A549 (cell line): ENCODE data around the gene TBCK. TPM values are rescaled to one million over a fixed set of nuclear protein-coding genes. Genes with fewer than 3 reads are reported as not detected.

Source experiments
- ATAC-seq, 2 experiments: fragments of 200-7000 bp in 1 of 2; fragments of >200 bp in 1 of 2; cut with Nextera tagmentation in 1 of 2; cut with Tn5 transposase in 1 of 2; 3 replicates each; pipeline versions ENCODE4 v1.8.0 to v1.9.1; 2018 to 2020; ENCODE audit warnings: mild to moderate bottlenecking in 1 of 2, moderate library complexity in 1 of 2
- CTCF ChIA-PET: fragments of 300-600 bp; sonication (Branson Sonifier 250); formaldehyde crosslinking; extraction: SDS; loops from one replicate; lab custom pipeline; 2021; ENCODE audit warnings: antibody characterized with exemption, inconsistent platforms; lab: Yijun Ruan, JAX
- POLR2A ChIA-PET: fragments of 350-600 bp; formaldehyde crosslinking; extraction: SDS; loops from one replicate; lab custom pipeline; 2021; ENCODE audit warnings: antibody characterized with exemption, inconsistent platforms; lab: Yijun Ruan, JAX
- DNase-seq, 2 experiments: peaks; one replicate each; pipeline versions ENCODE4 v3.0.0 to v3.0.0-alpha.2; 2011 to 2016; ENCODE audit warnings: low read depth in 1 of 2, low spot score in 1 of 2
- FAIRE-seq: peaks from 2 replicates; lab custom pipeline; 2011; peaks lifted over from hg19 to GRCh38; lab: Jason Lieb, UNC
- H3K27ac ChIP-seq, 2 experiments: fragments of >200 bp; sonication (Bioruptor Twin); formaldehyde crosslinking; 3 replicates each; pipeline ENCODE4 v1.5.1; 2016 to 2017
- H3K4me1 ChIP-seq: fragments of >200 bp; sonication (Bioruptor Twin); formaldehyde crosslinking; 3 replicates; pipeline ENCODE4 v1.6.1; 2016
- H3K4me2 ChIP-seq: fragments of >200 bp; sonication (Bioruptor Twin); formaldehyde crosslinking; 3 replicates; pipeline ENCODE4 v1.6.1; 2016
- H3K4me3 ChIP-seq: fragments of >200 bp; sonication (Bioruptor Twin); formaldehyde crosslinking; 3 replicates; pipeline ENCODE4 v1.5.1; 2016
- H3K9me3 ChIP-seq: fragments of >200 bp; sonication (Bioruptor Twin); formaldehyde crosslinking; 3 replicates; pipeline ENCODE4 v1.6.1; 2016
- CBX8 ChIP-seq: fragments of 200-600 bp; sonication (generic); IDR thresholded peaks from 2 replicates; pipeline ENCODE4 v1.6.1; 2016
- CHD4 ChIP-seq: fragments of 200-600 bp; sonication (generic); IDR thresholded peaks from 2 replicates; pipeline ENCODE4 v1.6.1; 2016; ENCODE audit warnings: antibody characterized with exemption, mild to moderate bottlenecking, borderline replicate concordance
- EHF ChIP-seq: fragments of 250-450 bp; sonication (Bioruptor Pico); IDR thresholded peaks from 2 replicates; pipeline ENCODE4 v1.5.0; 2020; ENCODE audit warnings: mild to moderate bottlenecking
- ESRRA ChIP-seq: fragments of 150-350 bp; IDR thresholded peaks from 2 replicates; pipeline ENCODE4 v1.6.1; 2014; ENCODE audit warnings: mild to moderate bottlenecking, low read length, borderline replicate concordance
- FOSB ChIP-seq: fragments of 250-450 bp; sonication (Bioruptor Pico); IDR thresholded peaks from 2 replicates; pipeline ENCODE4 v1.5.0; 2020; ENCODE audit warnings: mild to moderate bottlenecking, moderate library complexity
- FOSL2 ChIP-seq, 2 experiments: fragments of 450-650 bp in 1 of 2; fragments of >200 bp in 1 of 2; sonication (Bioruptor Twin) in 1 of 2; formaldehyde crosslinking; IDR thresholded peaks; 2 replicates each; pipeline versions ENCODE4 v1.5.0 to v1.6.1; 2016 to 2020; ENCODE audit warnings: mild to moderate bottlenecking in 1 of 2, moderate library complexity in 1 of 2
- HDAC2 ChIP-seq: fragments of 200-600 bp; sonication (generic); IDR thresholded peaks from 2 replicates; pipeline ENCODE4 v1.6.1; 2016
- HOXA7 ChIP-seq: fragments of 250-450 bp; sonication (Bioruptor Pico); IDR thresholded peaks from 2 replicates; pipeline ENCODE4 v1.5.0; 2020; ENCODE audit warnings: mild to moderate bottlenecking, moderate library complexity
- HOXB5 ChIP-seq: fragments of 250-450 bp; sonication (Bioruptor Pico); IDR thresholded peaks from 2 replicates; pipeline ENCODE4 v1.5.0; 2020; ENCODE audit warnings: mild to moderate bottlenecking, moderate library complexity
- KDM1A ChIP-seq: fragments of 200-600 bp; sonication (generic); IDR thresholded peaks from 2 replicates; pipeline ENCODE4 v1.6.1; 2016; ENCODE audit warnings: low read depth, mild to moderate bottlenecking
- KDM5A ChIP-seq: fragments of 200-600 bp; sonication (generic); IDR thresholded peaks from 2 replicates; pipeline ENCODE4 v1.6.1; 2016; ENCODE audit warnings: antibody characterized with exemption, mild to moderate bottlenecking
- MYC ChIP-seq: IDR thresholded peaks from 2 replicates; pipeline ENCODE4 v1.6.1; 2012; ENCODE audit warnings: mild to moderate bottlenecking, inconsistent platforms, low read length, improper control_type of control experiment, borderline replicate concordance
- NR3C1 ChIP-seq: fragments of >200 bp; sonication (Bioruptor Twin); formaldehyde crosslinking; IDR thresholded peaks from 3 replicates; pipeline ENCODE4 v1.6.1; 2017
- PHF8 ChIP-seq: fragments of 200-600 bp; sonication (generic); IDR thresholded peaks from 2 replicates; pipeline ENCODE4 v1.6.1; 2016; ENCODE audit warnings: low read depth, mild to moderate bottlenecking, antibody characterized with exemption, moderate library complexity, borderline replicate concordance
- POLR2AphosphoS2 ChIP-seq: conservative IDR thresholded peaks from 2 replicates; pipeline ENCODE4 v1.6.1; 2012; ENCODE audit warnings: low read length, improper control_type of control experiment, inconsistent platforms
- RCOR1 ChIP-seq: fragments of 150-350 bp; IDR thresholded peaks from 2 replicates; pipeline ENCODE4 v1.6.1; 2014; ENCODE audit warnings: antibody characterized with exemption, low read length, low read depth
- SMC3 ChIP-seq: fragments of >200 bp; sonication (Bioruptor Twin); formaldehyde crosslinking; IDR thresholded peaks from 3 replicates; pipeline ENCODE4 v1.6.1; 2018; ENCODE audit warnings: inconsistent platforms
- TFCP2L1 ChIP-seq: fragments of 250-450 bp; sonication (Bioruptor Pico); IDR thresholded peaks from 2 replicates; pipeline ENCODE4 v1.5.0; 2021; ENCODE audit warnings: mild to moderate bottlenecking
- ZFP36 ChIP-seq: fragments of 450-650 bp; IDR thresholded peaks from 2 replicates; pipeline ENCODE4 v1.6.1; 2014; ENCODE audit warnings: borderline replicate concordance; ENCODE audit not compliant: partially characterized antibody
- ZNF302 ChIP-seq: fragments of 250-450 bp; sonication (Bioruptor Pico); IDR thresholded peaks from 2 replicates; pipeline ENCODE4 v1.9.0; 2021; ENCODE audit warnings: inconsistent platforms, mild to moderate bottlenecking, moderate library complexity
- ZSCAN20 ChIP-seq: fragments of 250-450 bp; sonication (Bioruptor Pico); IDR thresholded peaks from 2 replicates; pipeline ENCODE4 v1.8.0; 2022; ENCODE audit warnings: mild to moderate bottlenecking, moderate library complexity
- WGBS: methylation state at CpG from one replicate; pipeline ENCODE4 v1.1.6; 2017; ENCODE audit errors: missing lambda C conversion rate; 5-methylcytosine and 5-hydroxymethylcytosine counted together
- polyA plus RNA-seq, 4 experiments: library from polyadenylated mRNA; depleted of rRNA in 3 of 4; stranded (reverse); fragments of >200 nt; fragmentation: RNase III in 1 of 4; extraction: RNeasy Plus Mini Kit Qiagen cat#74134 plus additional on column Dnase treatment in 1 of 4; gene quantifications; 2 replicates in 3 of 4; 3 replicates in 1 of 4; pipeline ENCODE4 v1.2.3, GENCODE V29; 2011 to 2017
- TF ChIP-seq, protein P1 (sequence below): fragments of 450-650 bp; IDR thresholded peaks from 2 replicates; pipeline ENCODE4 v1.6.1; 2014; ENCODE audit warnings: antibody characterized with exemption
- TF ChIP-seq, protein P2 (sequence below): fragments of 200-600 bp; sonication (generic); IDR thresholded peaks from 2 replicates; pipeline ENCODE4 v1.6.1; 2016; ENCODE audit warnings: antibody characterized with exemption, mild to moderate bottlenecking, moderate library complexity
- TF ChIP-seq, protein P3 (sequence below): fragments of 150-350 bp; IDR thresholded peaks from 2 replicates; pipeline ENCODE4 v1.6.1; 2014; ENCODE audit warnings: low read depth, mild to moderate bottlenecking, low read length
- TF ChIP-seq, protein P4 (sequence below): fragments of 250-450 bp; sonication (Bioruptor Pico); IDR thresholded peaks from 2 replicates; pipeline ENCODE4 v1.5.0; 2021; ENCODE audit warnings: mild to moderate bottlenecking, moderate library complexity, borderline replicate concordance

The TBCK gene
- polyA plus RNA-seq, 2 of the 4 experiments (the other 2 are of a cell fraction), result 3.9 to 18.4 TPM

DNA sequence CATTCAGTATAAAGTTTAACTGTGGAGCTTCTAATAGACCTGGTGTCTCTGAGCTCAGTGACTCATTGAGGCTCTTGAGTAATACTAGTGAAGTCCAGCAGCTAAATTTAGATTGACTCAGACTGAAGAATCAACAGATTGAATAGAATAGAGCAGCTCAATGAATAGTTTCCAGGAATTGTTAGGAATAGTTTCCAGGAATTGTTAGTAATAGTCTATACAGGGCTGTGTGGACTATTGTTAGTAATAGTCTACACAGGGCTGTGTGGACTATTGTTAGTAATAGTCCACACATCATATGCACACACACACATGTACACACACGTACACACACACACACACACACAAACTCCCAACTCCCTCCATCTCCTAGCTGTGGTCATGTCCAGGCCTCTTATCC lies 49.6 kb upstream of the TBCK start (continued):
- TF ChIP-seq POLR2AphosphoS2 (no peak), FOSB (CRISPR knock-in tag) (no peak)
- TF ChIP-seq, protein P1, sequence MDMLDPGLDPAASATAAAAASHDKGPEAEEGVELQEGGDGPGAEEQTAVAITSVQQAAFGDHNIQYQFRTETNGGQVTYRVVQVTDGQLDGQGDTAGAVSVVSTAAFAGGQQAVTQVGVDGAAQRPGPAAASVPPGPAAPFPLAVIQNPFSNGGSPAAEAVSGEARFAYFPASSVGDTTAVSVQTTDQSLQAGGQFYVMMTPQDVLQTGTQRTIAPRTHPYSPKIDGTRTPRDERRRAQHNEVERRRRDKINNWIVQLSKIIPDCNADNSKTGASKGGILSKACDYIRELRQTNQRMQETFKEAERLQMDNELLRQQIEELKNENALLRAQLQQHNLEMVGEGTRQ, result no peak

DNA sequence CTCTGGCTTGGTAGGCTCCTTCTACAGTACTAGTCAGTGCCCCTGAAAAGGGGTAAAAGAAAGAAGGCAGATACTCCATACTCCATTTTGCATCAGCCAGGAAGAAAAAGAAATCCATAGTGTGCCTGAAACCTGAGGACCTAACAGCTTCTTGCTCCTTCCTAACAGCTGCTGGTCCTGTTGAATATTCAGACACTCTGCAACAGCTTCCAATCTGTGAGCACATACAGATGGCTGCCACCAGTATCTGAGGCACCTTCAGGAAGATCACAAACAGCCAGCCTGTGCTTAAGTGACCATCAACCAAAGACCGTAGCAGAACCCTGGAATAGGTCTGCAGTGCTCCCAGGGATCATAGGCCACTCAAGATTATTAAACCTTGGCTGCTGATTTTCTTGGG lies 48.3 kb upstream of the TBCK start:
- POLR2A ChIA-PET, result no interaction called here
- FAIRE-seq (no peak), DNase-seq (no peak), ATAC-seq (no peak)
- TF ChIP-seq FOSL2 (IDR thresholded peaks at IDR 0.05) (no peak), FOSL2 (CRISPR knock-in tag; IDR thresholded peaks at IDR 0.05) (no peak), HOXA7 (CRISPR knock-in tag) (no peak), KDM1A (no peak), RCOR1 (no peak), HOXB5 (no peak), KDM5A (no peak), ZSCAN20 (CRISPR knock-in tag) (no peak), PHF8 (no peak), ESRRA (no peak), NR3C1 (no peak), SMC3 (no peak)
- TF ChIP-seq, protein P2, sequence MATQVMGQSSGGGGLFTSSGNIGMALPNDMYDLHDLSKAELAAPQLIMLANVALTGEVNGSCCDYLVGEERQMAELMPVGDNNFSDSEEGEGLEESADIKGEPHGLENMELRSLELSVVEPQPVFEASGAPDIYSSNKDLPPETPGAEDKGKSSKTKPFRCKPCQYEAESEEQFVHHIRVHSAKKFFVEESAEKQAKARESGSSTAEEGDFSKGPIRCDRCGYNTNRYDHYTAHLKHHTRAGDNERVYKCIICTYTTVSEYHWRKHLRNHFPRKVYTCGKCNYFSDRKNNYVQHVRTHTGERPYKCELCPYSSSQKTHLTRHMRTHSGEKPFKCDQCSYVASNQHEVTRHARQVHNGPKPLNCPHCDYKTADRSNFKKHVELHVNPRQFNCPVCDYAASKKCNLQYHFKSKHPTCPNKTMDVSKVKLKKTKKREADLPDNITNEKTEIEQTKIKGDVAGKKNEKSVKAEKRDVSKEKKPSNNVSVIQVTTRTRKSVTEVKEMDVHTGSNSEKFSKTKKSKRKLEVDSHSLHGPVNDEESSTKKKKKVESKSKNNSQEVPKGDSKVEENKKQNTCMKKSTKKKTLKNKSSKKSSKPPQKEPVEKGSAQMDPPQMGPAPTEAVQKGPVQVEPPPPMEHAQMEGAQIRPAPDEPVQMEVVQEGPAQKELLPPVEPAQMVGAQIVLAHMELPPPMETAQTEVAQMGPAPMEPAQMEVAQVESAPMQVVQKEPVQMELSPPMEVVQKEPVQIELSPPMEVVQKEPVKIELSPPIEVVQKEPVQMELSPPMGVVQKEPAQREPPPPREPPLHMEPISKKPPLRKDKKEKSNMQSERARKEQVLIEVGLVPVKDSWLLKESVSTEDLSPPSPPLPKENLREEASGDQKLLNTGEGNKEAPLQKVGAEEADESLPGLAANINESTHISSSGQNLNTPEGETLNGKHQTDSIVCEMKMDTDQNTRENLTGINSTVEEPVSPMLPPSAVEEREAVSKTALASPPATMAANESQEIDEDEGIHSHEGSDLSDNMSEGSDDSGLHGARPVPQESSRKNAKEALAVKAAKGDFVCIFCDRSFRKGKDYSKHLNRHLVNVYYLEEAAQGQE, result no peak
- Histone ChIP-seq H3K27ac (no peak overlapping the region), H3K9me3 (no peaks in the 10 kb centered on the region), H3K4me1 (peaks cover 15% of the 10 kb centered on the region), H3K4me3 (no peak overlapping the region), H3K4me2 (no peak overlapping the region)
- WGBS, result 91% methylated on average over 1 of the region's 1 CpG
- CTCF ChIA-PET, result interaction anchor here (0.6 to 1.9 kb wide), 2 partner anchors 10 to 36 kb away, joined by 3 to 5 read pairs; no protein-coding TSS in a partner anchor

DNA sequence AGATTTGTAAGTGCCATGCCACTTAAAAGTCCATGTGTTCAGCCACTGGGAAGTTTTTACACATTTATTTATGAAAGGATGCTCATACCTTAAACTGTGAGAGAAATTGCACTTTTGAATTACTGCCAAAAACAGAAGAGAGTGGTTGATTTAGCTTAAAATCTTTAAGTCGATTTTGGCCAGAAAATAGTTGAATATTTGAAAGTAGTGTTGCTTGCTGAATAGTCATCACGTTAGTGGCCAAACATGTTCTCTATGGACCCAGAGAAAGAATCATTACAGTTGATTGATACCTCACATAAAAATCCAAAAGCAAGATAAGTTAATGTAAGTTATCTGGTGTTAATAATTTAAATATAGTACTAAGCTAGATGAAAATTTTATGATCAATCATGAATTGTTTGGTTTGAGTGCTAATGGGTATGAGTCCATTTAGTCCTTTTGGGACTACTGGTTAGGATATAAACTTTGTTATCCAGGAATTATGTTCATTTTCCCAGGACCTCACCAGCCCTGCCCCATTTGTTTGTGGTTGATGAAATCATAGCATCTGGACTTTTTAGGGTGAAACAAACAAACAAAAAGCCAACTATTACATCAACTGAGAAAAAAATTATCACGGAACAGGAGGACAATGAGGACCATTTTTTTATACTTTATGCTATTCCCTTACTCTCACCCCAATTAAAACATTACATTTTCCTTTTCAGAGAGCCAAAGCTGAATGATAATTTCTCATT lies 46.2 kb upstream of the TBCK start:
- ChIA-PET CTCF (interaction anchor here (1.6 kb wide), 1 partner anchor 18 kb away, joined by 4 read pairs; no protein-coding TSS in a partner anchor), POLR2A (no interaction called here)
- ATAC-seq (no peak), FAIRE-seq (no peak), DNase-seq (no peak)
- Histone ChIP-seq H3K4me1 (peaks cover 15% of the 10 kb centered on the region), H3K9me3 (no peaks in the 10 kb centered on the region), H3K4me2 (no peak overlapping the region), H3K4me3 (no peak overlapping the region), H3K27ac (no peak overlapping the region)
- 58% methylated on average over 3 of the region's 3 CpGs for WGBS
- TF ChIP-seq, protein P3, sequence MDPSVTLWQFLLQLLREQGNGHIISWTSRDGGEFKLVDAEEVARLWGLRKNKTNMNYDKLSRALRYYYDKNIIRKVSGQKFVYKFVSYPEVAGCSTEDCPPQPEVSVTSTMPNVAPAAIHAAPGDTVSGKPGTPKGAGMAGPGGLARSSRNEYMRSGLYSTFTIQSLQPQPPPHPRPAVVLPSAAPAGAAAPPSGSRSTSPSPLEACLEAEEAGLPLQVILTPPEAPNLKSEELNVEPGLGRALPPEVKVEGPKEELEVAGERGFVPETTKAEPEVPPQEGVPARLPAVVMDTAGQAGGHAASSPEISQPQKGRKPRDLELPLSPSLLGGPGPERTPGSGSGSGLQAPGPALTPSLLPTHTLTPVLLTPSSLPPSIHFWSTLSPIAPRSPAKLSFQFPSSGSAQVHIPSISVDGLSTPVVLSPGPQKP, result no peak
- TF ChIP-seq ZFP36 (no peak), TFCP2L1 (CRISPR knock-in tag) (no peak), EHF (CRISPR knock-in tag) (no peak), CBX8 (no peak), KDM1A (no peak), CHD4 (no peak), HDAC2 (no peak), ZNF302 (CRISPR knock-in tag) (no peak), POLR2AphosphoS2 (no peak), MYC (no peak)
- TF ChIP-seq, protein P4, sequence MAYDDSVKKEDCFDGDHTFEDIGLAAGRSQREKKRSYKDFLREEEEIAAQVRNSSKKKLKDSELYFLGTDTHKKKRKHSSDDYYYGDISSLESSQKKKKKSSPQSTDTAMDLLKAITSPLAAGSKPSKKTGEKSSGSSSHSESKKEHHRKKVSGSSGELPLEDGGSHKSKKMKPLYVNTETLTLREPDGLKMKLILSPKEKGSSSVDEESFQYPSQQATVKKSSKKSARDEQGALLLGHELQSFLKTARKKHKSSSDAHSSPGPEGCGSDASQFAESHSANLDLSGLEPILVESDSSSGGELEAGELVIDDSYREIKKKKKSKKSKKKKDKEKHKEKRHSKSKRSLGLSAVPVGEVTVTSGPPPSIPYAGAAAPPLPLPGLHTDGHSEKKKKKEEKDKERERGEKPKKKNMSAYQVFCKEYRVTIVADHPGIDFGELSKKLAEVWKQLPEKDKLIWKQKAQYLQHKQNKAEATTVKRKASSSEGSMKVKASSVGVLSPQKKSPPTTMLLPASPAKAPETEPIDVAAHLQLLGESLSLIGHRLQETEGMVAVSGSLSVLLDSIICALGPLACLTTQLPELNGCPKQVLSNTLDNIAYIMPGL, result no peak
- TF ChIP-seq, protein P1, result no peak
